ENCODE results near the gene CMC2.

The CMC2 gene

GRCh38 chr16:81006813-81007695 is at the start of gene CMC2, which contains the start of gene CENPN:
TSS of gene CMC2 (minus strand) at chr16:81006885. CDS start at chr16:80997394, 9,491 bp downstream.
TSS of gene CENPN (plus strand) at chr16:81007214. CDS start at chr16:81011940, 4,726 bp downstream.
- Histone ChIP-seq H3K9ac (ENCODE audit: insufficient read length, low read depth) (peak within 1 kb of the TSS; percentile 94), H3K4me3 (ENCODE audit: insufficient read length, low read depth) (peak within 1 kb of the TSS; percentile 79), H3K27me3 (ENCODE audit: insufficient read depth, insufficient read length) (no peaks in the 10 kb centered on the region), H3K36me3 (ENCODE audit: insufficient read depth, insufficient read length, low read length) (peaks cover 34% of the 10 kb centered on the region), H3K9me3 (ENCODE audit: insufficient read depth, low read length) (no peaks in the 10 kb centered on the region), H3K4me1 (ENCODE audit: insufficient read depth, insufficient read length) (no peaks in the 10 kb centered on the region)
- no peak for TF ChIP-seq ZNF274 (IDR thresholded peaks at IDR 0.05; ENCODE audit: low read depth, low read length)
- no peak for TF ChIP-seq YY1 (IDR thresholded peaks at IDR 0.05; ENCODE audit: insufficient read depth, insufficient read length)
- DNase-seq (ENCODE audit: low read depth, low spot score): peak; percentile 97

- Histone ChIP-seq H3K9ac (ENCODE audit: insufficient read length, low read depth) (no peak overlapping the region), H3K4me1 (ENCODE audit: insufficient read depth, insufficient read length) (no peaks in the 10 kb centered on the region), H3K4me3 (ENCODE audit: insufficient read length, low read depth) (no peak overlapping the region), H3K9me3 (ENCODE audit: insufficient read depth, low read length) (peaks cover 12% of the 10 kb centered on the region; the same call in 1 of the 2 replicates), H3K27me3 (ENCODE audit: insufficient read depth, insufficient read length) (no peaks in the 10 kb centered on the region), H3K36me3 (ENCODE audit: insufficient read depth, insufficient read length, low read length) (no peaks in the 10 kb centered on the region)
- TF ChIP-seq YY1 (IDR thresholded peaks at IDR 0.05; ENCODE audit: insufficient read depth, insufficient read length) (no peak), SUZ12 (IDR thresholded peaks at IDR 0.05; ENCODE audit: extremely low read depth, insufficient read depth, insufficient read length) (no peak), ZNF274 (IDR thresholded peaks at IDR 0.05; ENCODE audit: low read depth, low read length) (no peak)
- no peak for DNase-seq (ENCODE audit: low read depth, low spot score)
Measured at GRCh38 chr16:81053761-81054160, 47.1 kb upstream of the CMC2 start.

GRCh38 chr16:81042821-81043220 is 36.1 kb upstream of the CMC2 start:
- no peaks in the 10 kb centered on the region for H3K9me3 ChIP-seq (ENCODE audit: insufficient read depth, low read length)
- DNase-seq (ENCODE audit: low read depth, low spot score): no peak
- peaks cover 70% of the 10 kb centered on the region for H3K36me3 ChIP-seq (ENCODE audit: insufficient read depth, insufficient read length, low read length)
- no peak overlapping the region for H3K4me3 ChIP-seq (ENCODE audit: insufficient read length, low read depth)
- H3K27me3 ChIP-seq (ENCODE audit: insufficient read depth, insufficient read length): no peaks in the 10 kb centered on the region
- H3K9ac ChIP-seq (ENCODE audit: insufficient read length, low read depth): no peak overlapping the region
- TF ChIP-seq ZNF274 (IDR thresholded peaks at IDR 0.05; ENCODE audit: low read depth, low read length) (no peak), SUZ12 (IDR thresholded peaks at IDR 0.05; ENCODE audit: extremely low read depth, insufficient read depth, insufficient read length) (no peak), YY1 (IDR thresholded peaks at IDR 0.05; ENCODE audit: insufficient read depth, insufficient read length) (no peak)
- H3K4me1 ChIP-seq (ENCODE audit: insufficient read depth, insufficient read length): no peaks in the 10 kb centered on the region

GRCh38 chr16:81041696-81042095 is 35.0 kb upstream of the CMC2 start:
- no peak for DNase-seq (ENCODE audit: low read depth, low spot score)
- no peaks in the 10 kb centered on the region for H3K27me3 ChIP-seq (ENCODE audit: insufficient read depth, insufficient read length)
- no peak overlapping the region for H3K9ac ChIP-seq (ENCODE audit: insufficient read length, low read depth)
- H3K9me3 ChIP-seq (ENCODE audit: insufficient read depth, low read length): no peaks in the 10 kb centered on the region
- TF ChIP-seq YY1 (IDR thresholded peaks at IDR 0.05; ENCODE audit: insufficient read depth, insufficient read length): no peak
- TF ChIP-seq SUZ12 (IDR thresholded peaks at IDR 0.05; ENCODE audit: extremely low read depth, insufficient read depth, insufficient read length): no peak
- no peak for TF ChIP-seq ZNF274 (IDR thresholded peaks at IDR 0.05; ENCODE audit: low read depth, low read length)
- no peaks in the 10 kb centered on the region for H3K4me1 ChIP-seq (ENCODE audit: insufficient read depth, insufficient read length)
- peaks cover 79% of the 10 kb centered on the region for H3K36me3 ChIP-seq (ENCODE audit: insufficient read depth, insufficient read length, low read length)
- H3K4me3 ChIP-seq (ENCODE audit: insufficient read length, low read depth): no peak overlapping the region

GRCh38 chr16:81040842-81041241 is 34.2 kb upstream of the CMC2 start:
- Histone ChIP-seq H3K4me3 (ENCODE audit: insufficient read length, low read depth) (no peak overlapping the region), H3K9me3 (ENCODE audit: insufficient read depth, low read length) (no peaks in the 10 kb centered on the region), H3K36me3 (ENCODE audit: insufficient read depth, insufficient read length, low read length) (peaks cover 75% of the 10 kb centered on the region), H3K4me1 (ENCODE audit: insufficient read depth, insufficient read length) (no peaks in the 10 kb centered on the region), H3K27me3 (ENCODE audit: insufficient read depth, insufficient read length) (no peaks in the 10 kb centered on the region), H3K9ac (ENCODE audit: insufficient read length, low read depth) (no peak overlapping the region)
- no peak for DNase-seq (ENCODE audit: low read depth, low spot score)
- TF ChIP-seq SUZ12 (IDR thresholded peaks at IDR 0.05; ENCODE audit: extremely low read depth, insufficient read depth, insufficient read length) (no peak), YY1 (IDR thresholded peaks at IDR 0.05; ENCODE audit: insufficient read depth, insufficient read length) (no peak), ZNF274 (IDR thresholded peaks at IDR 0.05; ENCODE audit: low read depth, low read length) (no peak)

- no peaks in the 10 kb centered on the region for H3K4me1 ChIP-seq (ENCODE audit: insufficient read depth, insufficient read length)
- no peak for TF ChIP-seq YY1 (IDR thresholded peaks at IDR 0.05; ENCODE audit: insufficient read depth, insufficient read length)
- TF ChIP-seq ZNF274 (IDR thresholded peaks at IDR 0.05; ENCODE audit: low read depth, low read length): no peak
- no peak for TF ChIP-seq SUZ12 (IDR thresholded peaks at IDR 0.05; ENCODE audit: extremely low read depth, insufficient read depth, insufficient read length)
- no peak for DNase-seq (ENCODE audit: low read depth, low spot score)
- no peak overlapping the region for H3K9ac ChIP-seq (ENCODE audit: insufficient read length, low read depth)
- H3K27me3 ChIP-seq (ENCODE audit: insufficient read depth, insufficient read length): no peaks in the 10 kb centered on the region
- H3K4me3 ChIP-seq (ENCODE audit: insufficient read length, low read depth): no peak overlapping the region
- H3K9me3 ChIP-seq (ENCODE audit: insufficient read depth, low read length): peaks cover 3% of the 10 kb centered on the region
- H3K36me3 ChIP-seq (ENCODE audit: insufficient read depth, insufficient read length, low read length): peaks cover 69% of the 10 kb centered on the region
Measured at GRCh38 chr16:81040131-81040530, 33.4 kb upstream of the CMC2 start.

- Histone ChIP-seq H3K9ac (ENCODE audit: insufficient read length, low read depth) (peak overlapping the region; percentile 92), H3K36me3 (ENCODE audit: insufficient read depth, insufficient read length, low read length) (peaks cover 49% of the 10 kb centered on the region), H3K9me3 (ENCODE audit: insufficient read depth, low read length) (peaks cover 13% of the 10 kb centered on the region), H3K4me3 (ENCODE audit: insufficient read length, low read depth) (peak overlapping the region; percentile 81), H3K4me1 (ENCODE audit: insufficient read depth, insufficient read length) (no peaks in the 10 kb centered on the region), H3K27me3 (ENCODE audit: insufficient read depth, insufficient read length) (no peaks in the 10 kb centered on the region)
- DNase-seq (ENCODE audit: low read depth, low spot score): no peak
- TF ChIP-seq ZNF274 (IDR thresholded peaks at IDR 0.05; ENCODE audit: low read depth, low read length): no peak
- no peak for TF ChIP-seq SUZ12 (IDR thresholded peaks at IDR 0.05; ENCODE audit: extremely low read depth, insufficient read depth, insufficient read length)
- no peak for TF ChIP-seq YY1 (IDR thresholded peaks at IDR 0.05; ENCODE audit: insufficient read depth, insufficient read length)
Measured at GRCh38 chr16:81036751-81037350, 30.2 kb upstream of the CMC2 start.

All from NT2/D1 (cell line).